ENCODE measurements around the gene TNFSF9.

TNFSF9 gene, protein sequence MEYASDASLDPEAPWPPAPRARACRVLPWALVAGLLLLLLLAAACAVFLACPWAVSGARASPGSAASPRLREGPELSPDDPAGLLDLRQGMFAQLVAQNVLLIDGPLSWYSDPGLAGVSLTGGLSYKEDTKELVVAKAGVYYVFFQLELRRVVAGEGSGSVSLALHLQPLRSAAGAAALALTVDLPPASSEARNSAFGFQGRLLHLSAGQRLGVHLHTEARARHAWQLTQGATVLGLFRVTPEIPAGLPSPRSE

DNA sequence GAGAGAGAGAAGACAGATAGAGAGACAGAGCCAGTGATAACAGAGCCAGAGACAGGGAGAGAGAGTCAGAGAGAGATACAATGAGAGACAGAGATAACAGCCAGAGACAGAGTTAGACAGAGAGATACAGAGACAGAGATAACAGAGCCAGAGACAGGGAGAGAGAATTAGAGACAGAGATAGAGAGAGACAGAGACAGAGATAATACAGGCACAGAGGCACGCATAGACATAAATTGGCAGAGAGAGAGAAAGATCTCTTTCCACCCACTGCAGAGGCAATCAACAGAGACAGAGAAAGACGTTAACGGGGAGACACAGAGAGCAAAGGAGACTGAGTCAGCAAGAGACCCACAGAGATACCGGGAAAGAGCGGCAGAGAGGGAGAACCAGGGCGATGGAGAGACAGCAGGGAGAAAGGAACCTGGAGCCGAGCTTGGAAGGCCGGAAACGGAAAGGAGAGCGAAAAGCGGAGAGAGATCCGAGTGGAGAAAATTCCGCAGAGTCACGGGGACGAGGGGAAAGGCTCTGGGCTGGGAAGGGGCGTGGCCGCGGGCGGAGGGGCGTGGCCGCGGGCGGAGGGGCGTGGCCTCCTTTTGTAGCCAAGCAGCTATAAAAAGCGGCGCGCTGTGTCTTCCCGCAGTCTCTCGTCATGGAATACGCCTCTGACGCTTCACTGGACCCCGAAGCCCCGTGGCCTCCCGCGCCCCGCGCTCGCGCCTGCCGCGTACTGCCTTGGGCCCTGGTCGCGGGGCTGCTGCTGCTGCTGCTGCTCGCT, at the start of gene TNFSF9:
Gene TNFSF9, plus strand, starts transcription at position 641 of the 777 bp plus-strand sequence. Its CDS starts 11 bp downstream, at position 652.
- peak within 1 kb of the TSS; percentile 56 for H3K4me3 ChIP-seq (ENCODE audit: low read depth, low read length)
- no peaks in the 10 kb centered on the region; the same call in 1 of the 2 replicates for H3K4me1 ChIP-seq (ENCODE audit: control insufficient read depth, insufficient read depth, low read length)
- peaks cover 0 to 11% of the 10 kb centered on the region in 2 experiments; a peak in 1 of 3 replicates for H3K36me3 ChIP-seq (ENCODE audit: control insufficient read depth in 2 of 2, insufficient read depth in 1 of 2, low read length in 2 of 2)
- CTCF ChIA-PET, result interaction anchor here (0.6 to 0.8 kb wide), 2 partner anchors 101 to 335 kb away, joined by 3 to 4 read pairs; no protein-coding TSS in a partner anchor
- H3K9me3 ChIP-seq (ENCODE audit: control insufficient read depth, insufficient read depth, low read depth, low read length), result no peaks in the 10 kb centered on the region
- POLR2A ChIA-PET, result interaction anchor here (0.5 to 1.4 kb wide), 22 partner anchors 8 to 561 kb away, joined by 3 to 17 read pairs (median 4); partner anchors contain the start of genes ALKBH7, GPR108, KHSRP and SH2D3A
- H3K27ac ChIP-seq (ENCODE audit: extremely low read depth, low read depth, low read length), result peak within 1 kb of the TSS; percentile 49; the same call in 1 of the 2 replicates
- TF ChIP-seq PRDM1 (tag by site-specific recombination; IDR thresholded peaks at IDR 0.05) (peak; percentile 99), TRIM28 (IDR thresholded peaks at IDR 0.05; ENCODE audit: borderline replicate concordance, low read length) (peak; percentile 49), ZNF394 (tag by site-specific recombination; IDR thresholded peaks at IDR 0.05; ENCODE audit: borderline replicate concordance) (peak; percentile 9; the same call in 1 of the 2 replicates), ZNF302 (tag by site-specific recombination; IDR thresholded peaks at IDR 0.05; ENCODE audit: low read depth) (no peak), ZNF274 (IDR thresholded peaks at IDR 0.05; ENCODE audit: low read length) (no peak), ZNF274 (tag by site-specific recombination; IDR thresholded peaks at IDR 0.05; ENCODE audit: borderline replicate concordance) (peak; percentile 35; the same call in 1 of the 2 replicates), OVOL3 (tag by site-specific recombination; IDR thresholded peaks at IDR 0.05) (peak; percentile 28; the same call in 1 of the 2 replicates), REPIN1 (tag by site-specific recombination; IDR thresholded peaks at IDR 0.05; ENCODE audit: low read depth) (no peak), ZNF610 (tag by site-specific recombination; IDR thresholded peaks at IDR 0.05; ENCODE audit: borderline replicate concordance) (peak; percentile 79; the same call in 1 of the 2 replicates), ZNF660 (tag by site-specific recombination; IDR thresholded peaks at IDR 0.05) (no peak), IKZF3 (tag by site-specific recombination; IDR thresholded peaks at IDR 0.05) (peak; percentile 70), ZNF48 (tag by site-specific recombination; IDR thresholded peaks at IDR 0.05) (peak; percentile 97), ZNF10 (tag by site-specific recombination; IDR thresholded peaks at IDR 0.05) (no peak), ZBTB48 (tag by site-specific recombination; IDR thresholded peaks at IDR 0.05) (no peak), ZNF248 (tag by site-specific recombination; IDR thresholded peaks at IDR 0.05) (peak; percentile 82; the same call in 1 of the 2 replicates), SP3 (tag by site-specific recombination; IDR thresholded peaks at IDR 0.05) (peak; percentile 97), HOXC10 (CRISPR knock-in tag; IDR thresholded peaks at IDR 0.05) (0 out of 2 replicates have a peak, but pooled peaks have one; percentile 81), ZNF366 (tag by site-specific recombination; conservative IDR thresholded peaks at IDR 0.05) (peak; percentile 97)
- TF ChIP-seq, protein P1, sequence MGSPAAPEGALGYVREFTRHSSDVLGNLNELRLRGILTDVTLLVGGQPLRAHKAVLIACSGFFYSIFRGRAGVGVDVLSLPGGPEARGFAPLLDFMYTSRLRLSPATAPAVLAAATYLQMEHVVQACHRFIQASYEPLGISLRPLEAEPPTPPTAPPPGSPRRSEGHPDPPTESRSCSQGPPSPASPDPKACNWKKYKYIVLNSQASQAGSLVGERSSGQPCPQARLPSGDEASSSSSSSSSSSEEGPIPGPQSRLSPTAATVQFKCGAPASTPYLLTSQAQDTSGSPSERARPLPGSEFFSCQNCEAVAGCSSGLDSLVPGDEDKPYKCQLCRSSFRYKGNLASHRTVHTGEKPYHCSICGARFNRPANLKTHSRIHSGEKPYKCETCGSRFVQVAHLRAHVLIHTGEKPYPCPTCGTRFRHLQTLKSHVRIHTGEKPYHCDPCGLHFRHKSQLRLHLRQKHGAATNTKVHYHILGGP (tag by site-specific recombination; IDR thresholded peaks at IDR 0.05), result peak; percentile 8; the same call in 1 of the 2 replicates
- TF ChIP-seq, protein P2, sequence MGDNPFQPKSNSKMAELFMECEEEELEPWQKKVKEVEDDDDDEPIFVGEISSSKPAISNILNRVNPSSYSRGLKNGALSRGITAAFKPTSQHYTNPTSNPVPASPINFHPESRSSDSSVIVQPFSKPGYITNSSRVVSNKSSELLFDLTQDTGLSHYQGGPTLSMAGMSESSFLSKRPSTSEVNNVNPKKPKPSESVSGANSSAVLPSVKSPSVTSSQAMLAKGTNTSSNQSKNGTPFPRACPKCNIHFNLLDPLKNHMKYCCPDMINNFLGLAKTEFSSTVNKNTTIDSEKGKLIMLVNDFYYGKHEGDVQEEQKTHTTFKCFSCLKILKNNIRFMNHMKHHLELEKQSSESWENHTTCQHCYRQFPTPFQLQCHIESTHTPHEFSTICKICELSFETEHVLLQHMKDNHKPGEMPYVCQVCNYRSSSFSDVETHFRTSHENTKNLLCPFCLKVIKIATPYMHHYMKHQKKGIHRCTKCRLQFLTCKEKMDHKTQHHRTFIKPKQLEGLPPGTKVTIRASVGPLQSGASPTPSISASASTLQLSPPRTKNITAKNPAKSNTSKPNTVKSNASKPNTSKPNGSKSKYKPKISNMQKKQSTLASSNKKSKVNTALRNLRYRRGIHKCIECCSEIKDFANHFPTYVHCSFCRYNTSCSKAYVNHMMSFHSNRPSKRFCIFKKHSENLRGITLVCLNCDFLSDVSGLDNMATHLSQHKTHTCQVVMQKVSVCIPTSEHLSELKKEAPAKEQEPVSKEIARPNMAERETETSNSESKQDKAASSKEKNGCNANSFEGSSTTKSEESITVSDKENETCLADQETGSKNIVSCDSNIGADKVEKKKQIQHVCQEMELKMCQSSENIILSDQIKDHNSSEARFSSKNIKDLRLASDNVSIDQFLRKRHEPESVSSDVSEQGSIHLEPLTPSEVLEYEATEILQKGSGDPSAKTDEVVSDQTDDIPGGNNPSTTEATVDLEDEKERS (tag by site-specific recombination; IDR thresholded peaks at IDR 0.05), result no peak
- TF ChIP-seq, protein P3, sequence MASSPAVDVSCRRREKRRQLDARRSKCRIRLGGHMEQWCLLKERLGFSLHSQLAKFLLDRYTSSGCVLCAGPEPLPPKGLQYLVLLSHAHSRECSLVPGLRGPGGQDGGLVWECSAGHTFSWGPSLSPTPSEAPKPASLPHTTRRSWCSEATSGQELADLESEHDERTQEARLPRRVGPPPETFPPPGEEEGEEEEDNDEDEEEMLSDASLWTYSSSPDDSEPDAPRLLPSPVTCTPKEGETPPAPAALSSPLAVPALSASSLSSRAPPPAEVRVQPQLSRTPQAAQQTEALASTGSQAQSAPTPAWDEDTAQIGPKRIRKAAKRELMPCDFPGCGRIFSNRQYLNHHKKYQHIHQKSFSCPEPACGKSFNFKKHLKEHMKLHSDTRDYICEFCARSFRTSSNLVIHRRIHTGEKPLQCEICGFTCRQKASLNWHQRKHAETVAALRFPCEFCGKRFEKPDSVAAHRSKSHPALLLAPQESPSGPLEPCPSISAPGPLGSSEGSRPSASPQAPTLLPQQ (tag by site-specific recombination; IDR thresholded peaks at IDR 0.05), result peak; percentile 70
- TF ChIP-seq, protein P4, sequence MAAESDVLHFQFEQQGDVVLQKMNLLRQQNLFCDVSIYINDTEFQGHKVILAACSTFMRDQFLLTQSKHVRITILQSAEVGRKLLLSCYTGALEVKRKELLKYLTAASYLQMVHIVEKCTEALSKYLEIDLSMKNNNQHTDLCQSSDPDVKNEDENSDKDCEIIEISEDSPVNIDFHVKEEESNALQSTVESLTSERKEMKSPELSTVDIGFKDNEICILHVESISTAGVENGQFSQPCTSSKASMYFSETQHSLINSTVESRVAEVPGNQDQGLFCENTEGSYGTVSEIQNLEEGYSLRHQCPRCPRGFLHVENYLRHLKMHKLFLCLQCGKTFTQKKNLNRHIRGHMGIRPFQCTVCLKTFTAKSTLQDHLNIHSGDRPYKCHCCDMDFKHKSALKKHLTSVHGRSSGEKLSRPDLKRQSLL (tag by site-specific recombination; IDR thresholded peaks at IDR 0.05), result peak; percentile 99
- TF ChIP-seq, protein P5, sequence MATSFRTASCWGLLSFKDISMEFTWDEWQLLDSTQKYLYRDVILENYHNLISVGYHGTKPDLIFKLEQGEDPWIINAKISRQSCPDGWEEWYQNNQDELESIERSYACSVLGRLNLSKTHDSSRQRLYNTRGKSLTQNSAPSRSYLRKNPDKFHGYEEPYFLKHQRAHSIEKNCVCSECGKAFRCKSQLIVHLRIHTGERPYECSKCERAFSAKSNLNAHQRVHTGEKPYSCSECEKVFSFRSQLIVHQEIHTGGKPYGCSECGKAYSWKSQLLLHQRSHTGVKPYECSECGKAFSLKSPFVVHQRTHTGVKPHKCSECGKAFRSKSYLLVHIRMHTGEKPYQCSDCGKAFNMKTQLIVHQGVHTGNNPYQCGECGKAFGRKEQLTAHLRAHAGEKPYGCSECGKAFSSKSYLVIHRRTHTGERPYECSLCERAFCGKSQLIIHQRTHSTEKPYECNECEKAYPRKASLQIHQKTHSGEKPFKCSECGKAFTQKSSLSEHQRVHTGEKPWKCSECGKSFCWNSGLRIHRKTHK (tag by site-specific recombination; IDR thresholded peaks at IDR 0.05), result no peak
- TF ChIP-seq, protein P6, sequence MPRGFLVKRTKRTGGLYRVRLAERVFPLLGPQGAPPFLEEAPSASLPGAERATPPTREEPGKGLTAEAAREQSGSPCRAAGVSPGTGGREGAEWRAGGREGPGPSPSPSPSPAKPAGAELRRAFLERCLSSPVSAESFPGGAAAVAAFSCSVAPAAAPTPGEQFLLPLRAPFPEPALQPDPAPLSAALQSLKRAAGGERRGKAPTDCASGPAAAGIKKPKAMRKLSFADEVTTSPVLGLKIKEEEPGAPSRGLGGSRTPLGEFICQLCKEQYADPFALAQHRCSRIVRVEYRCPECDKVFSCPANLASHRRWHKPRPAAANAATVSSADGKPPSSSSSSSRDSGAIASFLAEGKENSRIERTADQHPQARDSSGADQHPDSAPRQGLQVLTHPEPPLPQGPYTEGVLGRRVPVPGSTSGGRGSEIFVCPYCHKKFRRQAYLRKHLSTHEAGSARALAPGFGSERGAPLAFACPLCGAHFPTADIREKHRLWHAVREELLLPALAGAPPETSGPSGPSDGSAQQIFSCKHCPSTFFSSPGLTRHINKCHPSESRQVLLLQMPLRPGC (tag by site-specific recombination; IDR thresholded peaks at IDR 0.05), result 0 out of 2 replicates have a peak, but pooled peaks have one; percentile 62
